OCI-LY1 (cell line): ENCODE measurements around the gene UGT2B17.

Experiments used
- EZH2 ChIP-seq: fragments of 200-600 bp; sonication (generic), shearing (Covaris generic); IDR thresholded peaks from 2 replicates; pipeline ENCODE4 v1.8.0; 2017; ENCODE audit warnings: borderline replicate concordance, mixed run types, mild to moderate bottlenecking, antibody characterized with exemption, low read length, moderate library complexity, mixed read lengths
- TF ChIP-seq, protein P1 (sequence below): fragments of 200-600 bp; sonication (generic), shearing (Covaris generic); IDR thresholded peaks from 2 replicates; pipeline ENCODE4 v1.5.1; 2017; ENCODE audit warnings: mild to moderate bottlenecking, antibody characterized with exemption, low read length, moderate library complexity, mixed read lengths

GRCh38 chr4:68617003-68617698, 41.0 kb upstream of the UGT2B17 start:
- TF ChIP-seq, protein P1, sequence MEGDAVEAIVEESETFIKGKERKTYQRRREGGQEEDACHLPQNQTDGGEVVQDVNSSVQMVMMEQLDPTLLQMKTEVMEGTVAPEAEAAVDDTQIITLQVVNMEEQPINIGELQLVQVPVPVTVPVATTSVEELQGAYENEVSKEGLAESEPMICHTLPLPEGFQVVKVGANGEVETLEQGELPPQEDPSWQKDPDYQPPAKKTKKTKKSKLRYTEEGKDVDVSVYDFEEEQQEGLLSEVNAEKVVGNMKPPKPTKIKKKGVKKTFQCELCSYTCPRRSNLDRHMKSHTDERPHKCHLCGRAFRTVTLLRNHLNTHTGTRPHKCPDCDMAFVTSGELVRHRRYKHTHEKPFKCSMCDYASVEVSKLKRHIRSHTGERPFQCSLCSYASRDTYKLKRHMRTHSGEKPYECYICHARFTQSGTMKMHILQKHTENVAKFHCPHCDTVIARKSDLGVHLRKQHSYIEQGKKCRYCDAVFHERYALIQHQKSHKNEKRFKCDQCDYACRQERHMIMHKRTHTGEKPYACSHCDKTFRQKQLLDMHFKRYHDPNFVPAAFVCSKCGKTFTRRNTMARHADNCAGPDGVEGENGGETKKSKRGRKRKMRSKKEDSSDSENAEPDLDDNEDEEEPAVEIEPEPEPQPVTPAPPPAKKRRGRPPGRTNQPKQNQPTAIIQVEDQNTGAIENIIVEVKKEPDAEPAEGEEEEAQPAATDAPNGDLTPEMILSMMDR: no peak
- no peak for TF ChIP-seq EZH2
